Stomach (tissue), 4 donors: ENCODE results near the gene UTRN.
A peak's percentile ranks its signal among the peaks of the same experiment; 100 is the strongest.

ENCODE experiments used
- CTCF ChIP-seq, 7 experiments: fragments of 450-650 bp in 4 of 7; fragments of 200-600 bp in 3 of 7; sonication (generic) in 3 of 7; IDR thresholded peaks; one replicate each; pipeline ENCODE4 v1.5.1; 2016 to 2019; ENCODE audit warnings: antibody characterized with exemption in 7 of 7, control low read depth in 2 of 7, mild to moderate bottlenecking in 1 of 7
- EP300 ChIP-seq: sonication (generic); formaldehyde crosslinking; IDR thresholded peaks from one replicate; pipeline ENCODE4 v1.6.1; 2017; ENCODE audit warnings: antibody characterized with exemption
- POLR2A ChIP-seq, 4 donors: fragments of 450-650 bp; IDR thresholded peaks; one replicate each; pipeline ENCODE4 v1.6.1; 2016; ENCODE audit warnings: antibody characterized with exemption in 4 of 4, control low read depth in 2 of 4, mild to moderate bottlenecking in 1 of 4, moderate library complexity in 1 of 4
- POLR2AphosphoS5 ChIP-seq, 3 donors: sonication (generic); formaldehyde crosslinking; IDR thresholded peaks; one replicate each; pipeline ENCODE4 v1.6.1; 2016; ENCODE audit warnings: antibody characterized with exemption in 3 of 3

GRCh38 chr6:144266091-144266649 is 19.0 kb upstream of the UTRN start:
- TF ChIP-seq CTCF (IDR thresholded peaks at IDR 0.05) (no peak), POLR2A (IDR thresholded peaks at IDR 0.05) (no peak), POLR2AphosphoS5 (IDR thresholded peaks at IDR 0.05) (peak; percentile 35 to 78 (median 57)), EP300 (peak; percentile 79)
